CD4-positive, alpha-beta T cell (primary cell): ENCODE measurements around the gene LRRK1. TPM values are rescaled to one million over a fixed set of nuclear protein-coding genes. Genes with fewer than 3 reads are reported as not detected.

Experiments
- ATAC-seq: fragments of 200-7000 bp; cut with Tn5 transposase; one replicate; pipeline ENCODE4 v1.10.0; 2022; ENCODE audit warnings: mild to moderate bottlenecking; ENCODE audit not compliant: poor library complexity
- CTCF ChIA-PET: fragments of 350-600 bp; sonication (Branson Sonifier 250); formaldehyde crosslinking; loops from one replicate; lab custom pipeline; 2021; ENCODE audit warnings: antibody characterized with exemption, inconsistent platforms; lab: Charles Lee
- POLR2A ChIA-PET: fragments of 350-600 bp; sonication (Branson Sonifier 250); formaldehyde crosslinking; loops from one replicate; lab custom pipeline; 2021; ENCODE audit warnings: antibody characterized with exemption, inconsistent platforms; lab: Charles Lee
- DNase-seq, 14 experiments: peaks; one replicate each; pipeline ENCODE4 v3.0.0-alpha.2; 2013 to 2020; ENCODE audit warnings: mixed read lengths in 2 of 14
- H3K27ac ChIP-seq, 2 donors: one replicate each; pipeline versions ENCODE4 v1.5.1 to v1.7.0; 2013; ENCODE audit warnings: low read length in 2 of 2, low read depth in 1 of 2, mild to moderate bottlenecking in 1 of 2
- H3K27me3 ChIP-seq, 2 experiments: 1 replicate in 1 of 2; 2 replicates in 1 of 2; pipeline versions ENCODE4 v1.6.1 to v1.7.0; 2013; ENCODE audit warnings: low read length in 2 of 2, control low read depth in 1 of 2, mild to moderate bottlenecking in 1 of 2, moderate library complexity in 1 of 2; ENCODE audit not compliant: insufficient read depth in 2 of 2, control insufficient read depth in 1 of 2
- H3K36me3 ChIP-seq: one replicate; pipeline ENCODE4 v1.6.1; 2013; ENCODE audit warnings: low read length, control low read depth; ENCODE audit not compliant: insufficient read depth
- H3K4me1 ChIP-seq: one replicate; pipeline ENCODE4 v1.6.1; 2013; ENCODE audit warnings: low read length, control low read depth; ENCODE audit not compliant: insufficient read depth
- H3K4me3 ChIP-seq: one replicate; pipeline ENCODE4 v1.5.1; 2013; ENCODE audit warnings: mild to moderate bottlenecking, low read length, moderate library complexity
- H3K9me3 ChIP-seq, 2 experiments: 1 replicate in 1 of 2; 2 replicates in 1 of 2; pipeline versions ENCODE4 v1.6.1 to v1.7.0; 2013; ENCODE audit warnings: low read length in 2 of 2, mild to moderate bottlenecking in 2 of 2, control low read depth in 1 of 2, moderate library complexity in 1 of 2; ENCODE audit not compliant: control insufficient read depth in 1 of 2, insufficient read depth in 1 of 2
- H3K27ac Mint-ChIP-seq: one replicate; pipeline ENCODE4 v1.8.0; 2020; ENCODE audit warnings: mixed read lengths
- H3K27me3 Mint-ChIP-seq: one replicate; pipeline ENCODE4 v1.8.0; 2021; ENCODE audit warnings: mixed read lengths
- H3K36me3 Mint-ChIP-seq: one replicate; pipeline ENCODE4 v1.8.0; 2021; ENCODE audit warnings: low read depth, mixed read lengths
- H3K4me1 Mint-ChIP-seq: one replicate; pipeline ENCODE4 v1.8.0; 2021; ENCODE audit warnings: low read depth, mixed read lengths
- H3K4me3 Mint-ChIP-seq: one replicate; pipeline ENCODE4 v1.8.0; 2020; ENCODE audit warnings: mild to moderate bottlenecking, mixed read lengths
- H3K9me3 Mint-ChIP-seq: one replicate; pipeline ENCODE4 v1.8.0; 2020; ENCODE audit warnings: mixed read lengths
- intact Hi-C, 2 experiments: fragments of 100-400 bp; cut with DNase I in 1 of 2; cut with micrococcal nuclease in 1 of 2; formaldehyde crosslinking; loops; one replicate each; pipeline versions ENCODE4 v1.15.1 to v1.9.0; 2023 to 2025; cut with DNase I, micrococcal nuclease
- polyA plus RNA-seq, 2 donors: library from polyadenylated mRNA; unstranded; fragments of 120-200 nt; gene quantifications; one replicate each; pipeline ENCODE4 v1.2.1, GENCODE V29; 2013
- total RNA-seq, 174 experiments: library from RNA in 2 of 174; stranded (reverse) in 2 of 174; gene quantifications; one replicate each; pipeline ENCODE4 v1.2.3 and lab custom pipeline; 2021 to 2026
- TF ChIP-seq, protein P1 (sequence below): fragments of 200-600 bp; IDR thresholded peaks from one replicate; pipeline ENCODE4 v1.8.0; 2022; ENCODE audit warnings: antibody characterized with exemption, mild to moderate bottlenecking

LRRK1 gene, protein sequence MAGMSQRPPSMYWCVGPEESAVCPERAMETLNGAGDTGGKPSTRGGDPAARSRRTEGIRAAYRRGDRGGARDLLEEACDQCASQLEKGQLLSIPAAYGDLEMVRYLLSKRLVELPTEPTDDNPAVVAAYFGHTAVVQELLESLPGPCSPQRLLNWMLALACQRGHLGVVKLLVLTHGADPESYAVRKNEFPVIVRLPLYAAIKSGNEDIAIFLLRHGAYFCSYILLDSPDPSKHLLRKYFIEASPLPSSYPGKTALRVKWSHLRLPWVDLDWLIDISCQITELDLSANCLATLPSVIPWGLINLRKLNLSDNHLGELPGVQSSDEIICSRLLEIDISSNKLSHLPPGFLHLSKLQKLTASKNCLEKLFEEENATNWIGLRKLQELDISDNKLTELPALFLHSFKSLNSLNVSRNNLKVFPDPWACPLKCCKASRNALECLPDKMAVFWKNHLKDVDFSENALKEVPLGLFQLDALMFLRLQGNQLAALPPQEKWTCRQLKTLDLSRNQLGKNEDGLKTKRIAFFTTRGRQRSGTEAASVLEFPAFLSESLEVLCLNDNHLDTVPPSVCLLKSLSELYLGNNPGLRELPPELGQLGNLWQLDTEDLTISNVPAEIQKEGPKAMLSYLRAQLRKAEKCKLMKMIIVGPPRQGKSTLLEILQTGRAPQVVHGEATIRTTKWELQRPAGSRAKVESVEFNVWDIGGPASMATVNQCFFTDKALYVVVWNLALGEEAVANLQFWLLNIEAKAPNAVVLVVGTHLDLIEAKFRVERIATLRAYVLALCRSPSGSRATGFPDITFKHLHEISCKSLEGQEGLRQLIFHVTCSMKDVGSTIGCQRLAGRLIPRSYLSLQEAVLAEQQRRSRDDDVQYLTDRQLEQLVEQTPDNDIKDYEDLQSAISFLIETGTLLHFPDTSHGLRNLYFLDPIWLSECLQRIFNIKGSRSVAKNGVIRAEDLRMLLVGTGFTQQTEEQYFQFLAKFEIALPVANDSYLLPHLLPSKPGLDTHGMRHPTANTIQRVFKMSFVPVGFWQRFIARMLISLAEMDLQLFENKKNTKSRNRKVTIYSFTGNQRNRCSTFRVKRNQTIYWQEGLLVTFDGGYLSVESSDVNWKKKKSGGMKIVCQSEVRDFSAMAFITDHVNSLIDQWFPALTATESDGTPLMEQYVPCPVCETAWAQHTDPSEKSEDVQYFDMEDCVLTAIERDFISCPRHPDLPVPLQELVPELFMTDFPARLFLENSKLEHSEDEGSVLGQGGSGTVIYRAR (N-terminal part only)
- under 1 TPM; 0.60 to 0.73 TPM for total RNA-seq
- polyA plus RNA-seq (2013, experiment 1 of 2) = 1.9 TPM
- 1.4 TPM for polyA plus RNA-seq (2013, experiment 2 of 2)
- total RNA-seq (lab: John Stamatoyannopoulos, UW) = 0.11 to 22.3 (median 1.6) reads per million in 172 experiments

DNA sequence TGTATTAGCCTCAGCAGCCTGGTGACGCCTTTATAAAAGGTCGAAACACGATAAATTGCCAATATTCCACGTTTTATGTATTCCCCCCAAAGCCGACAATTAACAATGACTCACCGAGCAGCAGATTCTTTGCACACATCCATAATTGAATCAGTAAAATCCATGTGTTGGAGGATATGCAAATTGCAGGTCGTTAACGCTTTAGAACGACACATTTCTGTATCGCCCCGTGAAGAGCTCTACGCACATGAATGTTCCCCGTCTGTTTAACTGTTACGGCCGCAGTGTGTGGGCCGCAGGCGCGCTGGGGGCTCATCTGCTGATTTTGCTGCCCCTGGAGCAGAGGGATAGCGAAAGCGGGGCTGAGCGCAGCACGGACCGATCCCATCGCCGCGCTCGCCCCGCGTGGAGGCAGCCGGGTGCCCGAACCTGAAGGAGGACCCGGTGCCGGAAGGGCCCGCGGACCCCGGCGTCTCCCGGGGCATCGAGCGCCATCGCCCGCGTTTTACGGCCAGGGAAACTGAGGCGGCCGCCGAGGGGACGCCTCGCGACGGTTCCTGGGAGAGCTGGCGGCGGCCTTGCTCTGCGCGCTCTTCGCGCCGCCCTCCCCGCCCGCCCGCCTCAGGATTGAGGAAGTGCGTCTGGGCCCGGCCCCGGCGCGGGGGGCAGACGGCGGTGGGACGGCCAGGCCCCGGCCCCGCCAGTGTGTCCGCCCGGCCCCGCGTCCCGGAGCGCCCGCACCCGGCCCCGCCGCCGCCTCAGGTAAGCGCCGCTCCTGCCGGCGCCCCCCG is at the start of gene LRRK1:
Gene LRRK1, plus strand, starts transcription at position 668 of the 791 bp plus-strand sequence. CDS start 5,276 bp downstream, outside the sequence.
- ATAC-seq (peak; percentile 14), DNase-seq (peak in 3 of 14 experiments; percentile 5 to 50 (median 43))
- Histone ChIP-seq H3K27me3 (peaks cover 39 to 48% of the 10 kb centered on the region in 2 experiments), H3K27ac (no peak within 1 kb of the TSS), H3K4me3 (peak within 1 kb of the TSS; percentile 53), H3K4me1 (peaks cover 18% of the 10 kb centered on the region), H3K36me3 (no peaks in the 10 kb centered on the region), H3K9me3 (peaks cover 0 to 9% of the 10 kb centered on the region in 2 experiments)
- peaks cover 5% of the 10 kb centered on the region for H3K4me1 Mint-ChIP-seq
- H3K36me3 Mint-ChIP-seq = no peaks in the 10 kb centered on the region
- POLR2A ChIA-PET = interaction anchor here (0.9 kb wide), 1 partner anchor 89 kb away, joined by 3 read pairs; no protein-coding TSS in a partner anchor
- no peak within 1 kb of the TSS for H3K27ac Mint-ChIP-seq
- CTCF ChIA-PET = interaction anchor here (0.9 to 3.5 kb wide), 2 partner anchors 89 to 339 kb away, joined by 3 to 20 read pairs; no protein-coding TSS in a partner anchor
- peaks cover 83% of the 10 kb centered on the region for H3K27me3 Mint-ChIP-seq
- intact Hi-C loops = loop anchor here (1.0 to 2.0 kb wide), 2 partner anchors 87 to 90 kb away; no protein-coding TSS in a partner anchor
- H3K9me3 Mint-ChIP-seq = no peaks in the 10 kb centered on the region
- TF ChIP-seq, protein P1, sequence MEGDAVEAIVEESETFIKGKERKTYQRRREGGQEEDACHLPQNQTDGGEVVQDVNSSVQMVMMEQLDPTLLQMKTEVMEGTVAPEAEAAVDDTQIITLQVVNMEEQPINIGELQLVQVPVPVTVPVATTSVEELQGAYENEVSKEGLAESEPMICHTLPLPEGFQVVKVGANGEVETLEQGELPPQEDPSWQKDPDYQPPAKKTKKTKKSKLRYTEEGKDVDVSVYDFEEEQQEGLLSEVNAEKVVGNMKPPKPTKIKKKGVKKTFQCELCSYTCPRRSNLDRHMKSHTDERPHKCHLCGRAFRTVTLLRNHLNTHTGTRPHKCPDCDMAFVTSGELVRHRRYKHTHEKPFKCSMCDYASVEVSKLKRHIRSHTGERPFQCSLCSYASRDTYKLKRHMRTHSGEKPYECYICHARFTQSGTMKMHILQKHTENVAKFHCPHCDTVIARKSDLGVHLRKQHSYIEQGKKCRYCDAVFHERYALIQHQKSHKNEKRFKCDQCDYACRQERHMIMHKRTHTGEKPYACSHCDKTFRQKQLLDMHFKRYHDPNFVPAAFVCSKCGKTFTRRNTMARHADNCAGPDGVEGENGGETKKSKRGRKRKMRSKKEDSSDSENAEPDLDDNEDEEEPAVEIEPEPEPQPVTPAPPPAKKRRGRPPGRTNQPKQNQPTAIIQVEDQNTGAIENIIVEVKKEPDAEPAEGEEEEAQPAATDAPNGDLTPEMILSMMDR = no peak
- peak within 1 kb of the TSS; percentile 86 for H3K4me3 Mint-ChIP-seq

DNA sequence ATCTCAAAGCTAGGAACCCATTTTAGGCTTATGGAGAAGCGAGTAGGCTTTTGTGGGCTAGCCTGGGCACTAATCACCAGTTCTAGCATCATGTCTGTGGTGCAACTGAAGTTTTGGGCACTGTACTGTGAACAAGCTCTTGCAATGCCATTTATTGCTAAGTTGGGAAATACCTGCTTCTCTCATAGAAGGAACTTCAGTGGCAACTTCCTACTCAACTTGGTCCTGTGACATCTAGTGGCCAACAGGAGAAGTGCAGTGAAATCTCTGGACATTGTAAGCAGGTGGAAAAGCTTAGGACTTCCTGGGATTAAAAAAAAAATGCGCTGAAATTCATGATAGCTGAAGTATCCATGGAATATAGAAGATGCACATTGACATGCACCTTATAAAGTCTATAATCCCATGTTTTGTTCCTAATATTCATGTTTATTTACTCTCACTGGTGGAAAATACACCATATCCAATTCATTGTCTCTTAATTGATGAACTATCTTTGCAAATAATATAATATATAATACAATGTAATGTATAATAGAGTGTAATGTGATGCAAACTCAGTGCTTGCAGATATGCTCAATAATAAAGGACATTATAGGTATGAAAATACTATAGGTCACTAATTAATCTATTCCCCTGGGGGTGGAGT is 46.0 kb upstream of the LRRK1 start:
- H3K9me3 ChIP-seq = peaks cover 8 to 13% of the 10 kb centered on the region in 2 experiments
- no peaks in the 10 kb centered on the region for H3K36me3 ChIP-seq
- Mint-ChIP-seq H3K27ac (no peak overlapping the region), H3K4me1 (no peaks in the 10 kb centered on the region), H3K9me3 (peaks cover 2% of the 10 kb centered on the region), H3K27me3 (peaks cover 36% of the 10 kb centered on the region), H3K4me3 (no peak overlapping the region), H3K36me3 (no peaks in the 10 kb centered on the region)
- no peaks in the 10 kb centered on the region for H3K4me1 ChIP-seq
- ChIA-PET POLR2A (no interaction called here), CTCF (interaction anchor here (1.1 to 1.2 kb wide), 2 partner anchors 14 to 523 kb away, joined by 4 to 6 read pairs; no protein-coding TSS in a partner anchor)
- H3K27ac ChIP-seq = no peak overlapping the region
- peaks cover 13 to 15% of the 10 kb centered on the region in 2 experiments for H3K27me3 ChIP-seq
- ATAC-seq = peak; percentile 57
- intact Hi-C loops = loop anchor here (1.0 to 5.0 kb wide), 4 partner anchors 245 to 944 kb away; no protein-coding TSS in a partner anchor
- peak in 13 of 14 experiments; percentile 7 to 77 (median 35) for DNase-seq
- H3K4me3 ChIP-seq = no peak overlapping the region
- TF ChIP-seq, protein P1 = peak; percentile 94
